Medulla oblongata (tissue), 1 donor: ENCODE measurements around the gene LRRC49.
"Not testable (repeated sequence)": the region's sequence is repeated elsewhere in the genome, so short reads cannot be mapped to it uniquely, and the experiment has no call there.

ENCODE experiments used
- DNase-seq: peaks from one replicate; pipeline ENCODE4 v3.0.0-alpha.2; 2015; ENCODE audit errors: extremely low spot score

The LRRC49 gene

DNA sequence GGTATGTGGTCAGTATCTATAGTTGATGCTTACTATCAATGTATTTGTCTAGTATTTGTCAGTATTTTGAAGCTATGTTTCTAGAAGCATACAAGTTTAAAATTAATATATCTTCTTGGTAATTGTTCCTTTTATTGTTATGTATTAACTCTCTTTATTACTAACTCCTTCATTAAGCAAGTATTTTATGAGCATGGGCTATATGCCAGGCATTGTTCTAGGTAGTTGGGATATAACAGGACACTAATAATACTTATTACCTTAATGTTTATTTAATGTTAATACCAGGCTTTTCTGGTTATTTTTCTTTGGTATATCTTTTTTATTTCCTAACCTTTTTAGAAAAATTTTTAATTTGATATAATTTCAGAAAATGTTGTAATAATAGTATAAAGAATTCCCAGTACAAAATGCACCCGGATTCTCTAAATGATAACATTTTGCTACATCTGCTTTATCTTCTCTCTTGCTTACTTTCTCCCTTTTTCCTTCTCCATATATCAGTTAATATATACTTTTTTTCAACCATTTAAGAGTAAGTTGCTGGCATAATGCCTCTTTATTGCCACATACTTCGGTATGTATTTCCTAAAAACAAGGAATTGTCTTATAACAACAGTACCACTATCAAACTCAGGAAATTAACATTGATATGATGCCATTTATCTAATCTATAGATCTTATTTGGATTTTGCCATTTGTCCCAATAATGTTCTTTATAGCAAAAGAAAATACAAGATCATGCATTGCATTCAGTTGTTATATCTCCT lies 30.9 kb downstream of the LRRC49 start:
- DNase-seq: no peak

DNA sequence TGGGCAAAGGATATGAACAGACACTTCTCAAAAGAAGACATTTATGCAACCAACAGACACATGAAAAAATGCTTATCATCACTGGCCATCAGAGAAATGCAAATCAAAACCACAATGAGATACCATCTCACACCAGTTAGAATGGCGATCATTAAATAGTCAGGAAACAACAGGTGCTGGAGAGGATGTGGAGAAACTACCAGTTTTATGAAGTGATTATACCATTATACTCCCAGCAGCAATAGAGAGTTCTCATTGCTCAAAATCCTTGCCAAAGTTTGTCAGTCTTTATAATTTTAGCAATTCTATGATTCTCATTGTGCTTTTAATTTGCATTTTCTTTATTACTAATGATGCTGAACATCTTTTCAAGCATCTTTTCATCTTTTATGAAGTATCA lies 34.3 kb downstream of the LRRC49 start:
- DNase-seq: not testable (repeated sequence)

DNA sequence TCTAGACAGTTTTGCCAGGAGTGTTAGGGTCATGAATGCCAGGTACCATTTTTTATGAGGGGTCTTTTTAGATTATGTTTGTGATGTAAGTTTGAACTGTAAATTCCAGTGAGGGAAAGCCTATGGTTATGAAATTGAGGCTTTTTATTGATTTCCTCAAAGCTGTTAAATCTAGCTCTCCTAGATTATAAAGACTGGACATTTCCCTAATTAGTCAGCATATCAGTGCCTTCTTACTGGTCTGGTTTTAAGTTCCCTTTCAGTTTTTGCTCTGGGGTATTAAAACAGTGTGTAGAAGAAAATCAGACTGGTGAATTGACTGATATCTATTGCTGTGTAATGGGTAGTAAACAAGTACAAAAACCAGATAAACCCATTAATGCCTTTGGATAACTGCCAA lies 39.2 kb downstream of the LRRC49 start:
- DNase-seq: no peak

DNA sequence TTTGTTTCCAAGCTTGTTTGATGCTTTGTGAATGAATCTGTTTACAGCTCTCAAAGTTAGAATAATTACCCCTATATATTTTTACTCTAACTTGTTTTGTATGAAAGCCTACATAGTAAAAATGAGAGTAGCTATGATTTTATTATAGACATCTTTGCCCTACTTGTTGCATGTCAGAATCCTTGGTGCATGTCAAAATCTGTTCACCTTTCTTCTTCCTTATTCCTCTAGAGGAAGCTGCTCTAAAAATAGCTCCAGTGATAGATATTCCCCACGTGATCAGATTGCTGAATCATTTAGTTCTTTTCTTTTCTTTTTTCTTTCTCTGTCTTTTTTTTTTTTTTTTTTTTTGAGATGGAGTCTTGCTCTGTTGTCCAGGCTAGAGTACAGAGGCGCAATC lies 39.8 kb downstream of the LRRC49 start:
- DNase-seq: no peak

DNA sequence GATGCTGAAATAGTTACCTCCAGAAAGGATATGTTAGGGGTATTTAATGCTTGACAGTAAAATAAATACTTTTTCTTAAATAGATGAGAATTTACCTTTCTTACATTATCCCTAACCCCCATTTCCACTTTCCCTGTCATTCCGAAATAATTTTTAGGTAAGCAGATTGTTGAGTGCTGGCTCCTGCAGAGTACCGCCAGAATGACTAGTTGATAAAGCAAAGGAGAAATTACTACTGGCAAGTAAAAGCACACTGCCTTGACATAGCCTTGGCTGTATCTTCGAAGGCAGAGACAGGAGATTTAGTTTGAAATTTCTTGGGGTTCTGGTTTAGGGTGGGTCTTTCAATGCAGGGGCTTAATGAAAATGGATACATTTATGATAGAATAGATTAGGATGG lies 40.8 kb downstream of the LRRC49 start:
- no peak for DNase-seq

DNA sequence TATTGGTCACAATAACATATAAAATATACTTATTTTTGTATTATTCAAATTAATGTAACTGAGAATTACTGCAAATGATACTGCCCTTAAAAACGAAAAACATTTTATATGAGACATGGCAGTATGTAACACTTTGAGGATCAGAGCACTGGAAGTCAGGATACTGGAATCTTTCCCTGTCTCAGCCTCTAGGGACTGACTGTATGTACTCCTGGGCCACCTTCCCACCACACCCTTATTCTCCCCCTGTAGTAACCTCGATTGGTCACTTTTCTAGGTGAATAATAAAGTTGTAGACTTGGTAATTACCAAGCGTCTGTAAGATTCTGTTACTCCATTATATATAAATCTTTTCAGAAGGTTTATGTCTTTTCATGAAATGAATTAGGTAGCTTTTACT lies 43.0 kb downstream of the LRRC49 start:
- no peak for DNase-seq

DNA sequence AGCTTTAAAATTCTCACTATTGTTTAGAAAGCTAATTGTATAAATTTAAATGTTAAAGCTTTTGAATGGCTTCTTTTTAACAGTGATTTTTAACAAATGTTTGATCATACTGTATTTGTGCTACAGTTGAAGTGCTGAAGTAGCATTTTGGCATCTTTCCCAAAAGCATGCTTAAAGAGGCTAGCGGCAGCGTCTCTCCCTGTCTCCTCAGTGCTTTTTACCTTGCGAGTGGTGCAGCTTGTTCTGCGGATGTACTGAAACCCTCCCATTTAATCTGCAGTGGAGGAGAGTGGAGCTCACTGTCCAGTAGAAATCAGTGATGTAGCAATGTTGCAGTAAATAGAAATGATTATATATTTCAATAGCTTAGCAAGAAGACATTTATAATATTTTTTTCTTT lies 43.7 kb downstream of the LRRC49 start:
- no peak for DNase-seq

DNA sequence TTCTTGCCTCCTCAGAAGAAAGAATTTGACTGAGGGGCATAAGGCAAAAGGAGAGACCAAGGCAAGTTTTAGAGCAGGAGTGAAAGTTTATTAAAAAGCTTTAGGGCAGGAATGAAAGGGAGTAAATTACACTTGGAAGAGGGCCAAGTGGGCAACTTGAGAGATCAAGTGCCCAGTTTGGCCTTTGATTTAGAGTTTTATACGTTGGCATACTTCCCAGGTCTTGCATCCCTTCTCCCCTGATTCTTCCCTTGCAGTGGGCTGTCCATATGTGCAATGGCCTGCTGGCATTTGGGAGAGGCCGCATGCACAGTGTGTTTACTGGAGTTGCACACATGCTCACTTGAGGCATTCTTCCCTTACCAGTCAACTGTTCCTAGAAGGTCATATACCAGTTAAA lies 50.7 kb downstream of the LRRC49 start:
- DNase-seq: not testable (repeated sequence)

DNA sequence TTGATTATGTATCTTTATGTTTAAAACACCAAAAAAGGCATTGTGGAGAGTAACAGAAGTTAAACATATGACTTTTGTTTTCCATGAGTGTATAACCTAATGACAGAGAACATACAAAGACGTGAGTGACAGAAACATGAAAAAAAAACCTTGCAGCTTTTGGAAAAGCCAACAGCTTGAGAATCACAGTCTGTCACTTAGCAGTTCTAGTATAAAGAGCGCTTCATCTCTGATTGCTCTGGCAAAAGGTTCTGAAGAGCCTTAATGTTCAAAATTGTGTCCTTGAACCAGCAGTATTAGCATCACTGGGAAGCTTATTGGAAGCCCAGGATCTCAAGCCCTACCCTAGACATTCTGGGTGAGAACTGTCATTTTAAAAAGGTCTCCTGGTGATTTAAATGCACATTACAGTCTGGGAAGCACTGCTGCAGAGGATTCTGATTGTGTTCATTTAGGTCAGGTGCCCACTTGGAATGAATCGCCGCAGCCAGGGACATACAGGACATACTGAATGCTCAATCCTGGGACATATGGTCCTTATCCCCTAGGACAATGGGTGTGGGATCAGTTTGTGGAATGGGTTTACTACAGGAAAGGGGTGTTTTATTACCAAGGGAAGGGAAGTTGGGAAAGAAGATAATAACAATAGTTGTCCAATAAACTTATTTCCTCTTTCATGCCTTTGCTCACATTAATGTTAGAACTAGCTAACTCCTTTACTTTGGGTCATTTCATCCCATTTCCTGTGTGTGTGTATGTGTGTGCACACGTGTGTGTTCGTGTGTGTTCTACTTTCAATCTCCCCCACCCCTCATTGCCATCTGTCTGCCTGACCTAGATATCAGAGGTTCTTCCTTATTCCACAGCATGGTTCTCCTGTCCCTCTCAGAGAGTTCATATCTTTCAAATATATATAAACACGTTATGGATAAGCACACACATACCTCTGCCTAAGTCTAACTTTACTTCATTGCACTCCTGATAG lies 55.0 kb downstream of the LRRC49 start:
- no peak for DNase-seq

DNA sequence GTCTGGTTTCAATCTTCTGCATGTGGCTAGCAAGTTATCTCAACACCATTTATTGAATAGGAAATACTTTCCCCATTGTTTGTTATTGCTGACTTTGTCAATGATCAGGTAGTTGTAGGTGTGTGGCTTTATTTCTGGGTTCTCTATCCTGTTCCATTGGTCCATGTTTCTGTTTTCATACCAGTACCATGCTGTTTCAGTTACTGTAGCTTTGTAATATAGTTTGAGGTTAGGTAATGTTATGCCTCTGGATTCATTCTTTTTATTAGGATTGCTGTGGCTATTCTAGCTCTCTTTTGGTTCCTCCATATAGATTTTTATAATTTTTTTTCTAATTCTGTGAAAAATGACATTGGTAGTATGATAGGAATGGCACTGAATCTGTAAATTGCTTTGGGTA lies 58.3 kb downstream of the LRRC49 start:
- DNase-seq: no peak

DNA sequence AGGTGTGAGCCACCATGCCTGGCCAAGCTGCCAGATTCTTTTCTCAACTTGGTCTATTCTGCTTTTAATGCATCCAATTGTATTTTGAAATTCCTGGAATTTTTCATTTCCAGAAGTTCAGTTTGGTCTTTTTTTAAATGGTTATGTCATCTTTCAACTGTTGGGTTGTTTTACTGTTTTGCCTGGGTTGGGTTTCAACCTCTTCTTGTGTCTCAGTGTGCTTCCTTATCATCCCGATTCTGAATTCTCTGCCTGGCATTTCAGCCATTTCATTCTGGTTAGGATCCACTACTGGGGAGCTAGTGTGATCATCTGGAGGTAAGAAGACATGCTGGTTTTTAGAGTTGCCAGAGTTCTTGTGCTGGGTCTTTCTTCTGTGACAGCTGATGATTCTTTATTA lies 61.5 kb downstream of the LRRC49 start:
- DNase-seq: no peak

DNA sequence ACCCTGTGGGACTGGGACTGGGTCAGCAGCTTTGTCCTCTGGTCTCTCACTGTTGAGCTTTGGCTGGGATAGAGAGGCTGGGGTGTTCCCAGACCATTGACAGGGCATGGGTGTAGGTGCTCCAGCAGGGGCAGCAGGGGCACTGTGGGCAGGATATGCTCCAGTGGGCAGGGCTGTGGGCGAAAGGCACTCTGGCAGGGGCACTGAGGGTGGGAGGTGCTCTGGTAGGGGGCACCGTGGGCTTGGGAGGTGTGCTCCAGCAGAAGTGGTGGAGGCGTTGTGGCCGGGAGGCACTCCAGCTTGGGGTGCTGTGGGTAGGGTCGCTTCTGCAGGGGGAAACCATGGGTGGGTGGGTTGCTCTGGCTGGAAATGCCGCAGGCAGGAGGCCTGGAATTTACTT lies 62.1 kb downstream of the LRRC49 start:
- no peak for DNase-seq

DNA sequence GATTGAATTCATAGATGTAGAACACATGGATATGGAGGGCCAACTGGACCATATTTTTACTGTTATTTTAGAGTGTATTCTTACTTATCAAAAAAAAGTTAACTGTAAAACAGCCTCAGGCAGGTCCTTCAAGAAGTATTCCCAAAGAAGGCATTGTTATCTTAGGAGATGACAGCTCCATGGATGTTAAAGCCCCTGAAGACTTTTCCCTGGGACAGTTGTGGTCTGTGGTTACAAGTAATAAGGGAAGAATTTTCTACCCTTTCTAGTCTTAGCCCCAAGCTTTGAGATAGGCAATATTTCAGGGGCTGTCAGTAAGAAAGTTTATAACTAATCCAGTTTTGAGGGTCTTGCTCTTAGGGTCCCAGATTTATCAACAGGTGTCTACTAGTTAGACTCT lies 62.5 kb downstream of the LRRC49 start:
- DNase-seq: no peak

DNA sequence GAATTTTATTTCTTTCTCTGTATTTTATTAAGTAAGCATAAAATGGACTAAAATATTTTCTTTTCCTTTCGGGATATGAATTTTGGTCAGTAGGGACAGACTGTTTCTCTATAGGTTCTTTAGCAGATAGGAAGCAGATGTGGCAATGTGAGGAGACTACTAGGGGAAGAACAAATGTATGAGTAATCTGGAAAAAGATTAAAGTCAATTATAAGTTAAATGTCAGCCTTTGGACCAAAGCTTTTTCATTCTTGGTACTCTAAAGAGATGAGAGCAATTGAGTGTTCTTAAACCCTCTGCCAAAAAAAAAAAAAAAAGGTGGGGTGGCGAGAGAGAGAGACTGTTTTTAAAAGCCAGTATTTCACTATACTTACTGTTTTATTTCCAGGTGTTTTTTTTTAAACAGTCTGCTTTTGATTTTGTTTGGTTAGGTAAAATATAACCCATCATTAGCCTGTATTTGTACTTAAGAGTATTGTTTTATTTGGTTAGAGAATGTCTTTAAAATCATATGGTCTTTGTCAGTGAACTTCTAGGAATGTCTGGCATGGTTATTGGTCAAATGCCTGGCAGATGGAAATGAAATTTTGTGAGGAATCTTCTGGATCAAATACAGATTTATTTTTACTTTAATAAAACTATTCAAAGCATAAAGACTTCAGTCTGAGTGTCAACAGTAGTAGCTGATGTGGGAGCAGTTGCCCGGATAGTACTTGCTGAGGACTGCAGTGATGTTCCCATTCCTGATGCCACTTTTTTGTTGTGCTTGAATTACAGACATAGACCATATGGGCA lies 63.8 kb downstream of the LRRC49 start:
- no peak for DNase-seq

DNA sequence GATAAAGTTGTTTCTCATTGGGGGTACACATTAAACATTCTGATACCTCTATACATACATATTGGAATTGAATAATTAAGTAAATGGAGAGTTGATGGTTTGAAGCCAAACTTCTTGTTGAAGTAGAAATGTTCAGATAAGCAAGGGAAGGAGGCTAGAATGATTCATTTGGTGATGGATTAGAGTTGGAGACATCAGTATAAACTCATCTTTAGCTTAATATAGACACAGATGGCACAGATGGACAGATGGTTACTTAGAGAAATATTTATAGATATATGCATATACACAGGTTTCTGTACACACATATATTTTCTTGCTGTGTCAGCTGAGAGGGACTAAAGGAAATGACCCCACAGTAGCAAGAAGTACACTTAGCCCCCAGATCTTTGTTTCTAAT lies 69.5 kb downstream of the LRRC49 start:
- no peak for DNase-seq

DNA sequence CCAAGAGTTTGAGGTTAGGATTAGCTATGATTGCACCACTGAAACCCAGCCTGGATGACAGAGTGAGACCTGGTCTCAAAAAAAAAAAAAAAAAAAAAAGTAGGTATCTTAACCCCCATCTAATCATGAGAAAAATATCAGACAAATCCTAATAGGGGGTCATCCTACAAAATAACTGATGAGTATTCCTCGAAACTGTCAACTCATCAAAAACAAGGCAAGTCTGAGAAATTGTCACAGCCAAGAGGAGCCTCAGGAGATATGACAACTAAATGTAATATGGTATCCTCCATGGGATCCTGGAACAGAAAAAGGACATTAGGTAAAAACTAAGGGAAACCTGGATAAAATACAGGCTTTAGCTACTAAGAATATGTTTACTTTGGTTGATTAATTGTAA lies 70.6 kb downstream of the LRRC49 start:
- DNase-seq: no peak

DNA sequence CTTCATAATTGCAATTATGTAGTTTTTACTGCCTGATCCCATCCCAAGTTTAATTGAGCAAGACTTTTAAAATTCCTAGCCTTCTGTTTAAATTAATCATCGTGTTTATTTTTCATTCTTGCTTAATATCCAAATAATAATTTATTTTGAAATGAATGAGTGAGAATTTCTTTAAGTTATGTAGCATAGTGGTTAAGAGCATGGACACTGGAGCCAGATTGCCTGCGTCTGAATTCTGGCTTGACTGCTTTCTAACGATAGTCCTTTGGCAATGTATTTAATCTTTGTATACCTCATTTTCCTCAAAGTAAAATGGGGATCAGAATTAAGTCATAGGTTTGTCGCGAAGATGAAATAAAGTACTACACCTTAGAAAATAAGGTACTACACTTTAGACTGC lies 71.4 kb downstream of the LRRC49 start:
- no peak for DNase-seq

DNA sequence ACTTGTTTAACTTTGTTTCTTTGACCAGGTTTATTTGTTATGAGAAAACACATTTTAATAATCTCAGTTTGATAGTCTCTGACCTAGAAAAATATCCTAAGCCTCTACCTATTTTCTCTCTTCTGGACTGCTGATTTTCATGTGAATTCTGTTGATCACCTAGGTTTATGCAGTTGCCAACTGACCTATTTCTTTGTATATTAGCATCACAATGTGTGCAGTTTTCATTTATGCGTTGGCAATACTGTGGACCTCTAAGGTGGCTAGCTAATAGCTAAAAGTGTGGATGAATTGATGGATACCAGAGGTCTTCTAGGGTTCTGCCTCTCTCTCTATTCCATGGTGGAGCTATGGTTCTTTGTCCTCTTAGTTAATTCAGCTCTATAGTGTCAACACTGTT lies 72.1 kb downstream of the LRRC49 start:
- DNase-seq: no peak

DNA sequence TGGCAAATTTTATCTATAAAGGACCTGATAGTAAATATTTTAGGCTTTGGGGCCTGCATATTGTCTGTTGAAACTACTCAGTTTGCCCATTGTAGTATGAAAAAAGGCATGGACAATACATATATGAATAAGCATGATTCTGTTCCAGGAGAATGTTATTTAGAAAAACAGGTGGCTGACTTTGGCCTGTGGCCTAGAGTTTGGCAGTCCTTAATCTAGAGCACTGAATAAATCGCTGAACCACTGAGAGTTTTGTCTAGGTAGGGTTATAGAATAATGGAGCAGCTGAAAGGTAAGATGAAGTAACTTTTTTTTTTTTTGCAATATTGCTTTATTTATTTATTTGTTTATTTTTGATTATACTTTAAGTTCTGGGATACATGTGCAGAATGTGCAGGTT lies 75.0 kb downstream of the LRRC49 start:
- DNase-seq: no peak

DNA sequence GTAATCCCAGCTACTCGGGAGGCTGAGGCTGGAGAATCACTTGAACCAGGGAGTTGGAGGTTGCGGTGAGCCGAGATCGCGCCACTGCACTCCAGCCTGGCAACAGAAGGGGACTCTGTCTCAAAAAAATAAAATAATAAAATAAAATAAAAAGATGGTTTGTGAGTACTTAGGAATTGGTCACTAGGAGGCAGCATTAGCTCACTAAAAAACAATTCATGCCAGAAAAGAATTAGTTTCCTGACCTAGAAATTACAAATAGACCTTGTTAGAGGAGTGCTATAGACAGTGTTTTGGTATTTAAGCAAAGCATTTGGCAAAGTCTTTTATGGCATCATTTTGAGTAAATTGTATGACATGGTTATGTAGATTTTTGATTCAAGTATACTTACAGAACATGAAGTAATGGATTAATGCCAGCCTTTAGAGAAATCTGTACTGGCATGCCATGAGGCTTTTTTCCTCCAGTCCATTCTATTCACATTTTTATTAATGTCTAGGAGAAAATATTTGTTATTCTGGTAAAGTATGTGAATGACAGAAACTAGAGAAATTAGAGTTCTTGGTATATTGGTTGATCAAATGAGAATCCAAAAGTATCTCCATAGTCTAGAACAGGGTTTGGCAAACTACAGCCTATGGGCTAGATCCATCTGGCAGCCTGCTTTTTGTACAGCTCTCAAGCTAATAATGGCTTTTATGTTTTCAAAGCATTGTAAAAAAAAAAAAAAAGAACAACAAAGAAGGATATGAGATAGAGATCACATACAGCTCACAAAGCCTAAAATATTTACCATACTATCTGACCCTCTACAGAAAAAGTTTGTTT lies 81.6 kb downstream of the LRRC49 start:
- no peak for DNase-seq

DNA sequence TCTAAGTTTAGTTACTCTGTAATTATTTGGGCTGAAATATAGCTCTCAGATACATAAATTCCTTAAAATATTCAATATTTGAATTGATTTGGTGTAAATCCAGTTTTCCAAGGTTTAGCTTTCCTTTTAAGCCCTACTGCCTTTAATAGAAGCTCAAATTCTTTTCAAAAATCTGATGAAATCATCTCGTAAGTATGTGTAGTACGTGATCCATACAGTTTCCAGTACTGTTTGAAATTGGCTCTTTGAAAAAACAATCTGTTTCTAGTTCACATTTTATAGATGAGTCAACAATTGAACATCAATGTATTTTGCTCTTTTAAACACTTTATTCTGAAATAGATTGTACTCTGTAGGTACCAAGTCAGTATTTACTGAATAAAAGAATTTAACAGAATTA lies 84.2 kb downstream of the LRRC49 start:
- DNase-seq: no peak
